HepG2 (cell line): ENCODE results near the gene SLC16A6. TPM values are rescaled to one million over a fixed set of nuclear protein-coding genes. Genes with fewer than 3 reads are reported as not detected.

Experiments
- ATAC-seq: fragments of 200-7000 bp; cut with Tn5 transposase; 3 replicates; pipeline ENCODE4 v1.9.1; 2020; ENCODE audit warnings: mild to moderate bottlenecking, moderate library complexity
- BruUV-seq: library from RNA; stranded (reverse); fragments of 400-500 nt; replicated peaks from 2 replicates; lab custom pipeline; 2021; lab: Mats Ljungman, UMichigan
- CTCF ChIA-PET: fragments of 300-600 bp; formaldehyde crosslinking; extraction: SDS; loops from one replicate; lab custom pipeline; 2021; ENCODE audit warnings: low total read pairs, inconsistent platforms, low intra/inter-chr PET ratio; lab: Yijun Ruan, JAX
- POLR2A ChIA-PET: fragments of 350-600 bp; sonication (Branson Sonifier 250); formaldehyde crosslinking; loops from one replicate; lab custom pipeline; 2020; ENCODE audit warnings: antibody characterized with exemption, inconsistent platforms; lab: Yijun Ruan, JAX
- DNase-seq: peaks from one replicate; pipeline ENCODE4 v3.0.0-alpha.2; 2015; ENCODE audit warnings: low spot score
- FAIRE-seq: peaks from 3 replicates; lab custom pipeline; 2011; peaks lifted over from hg19 to GRCh38; lab: Jason Lieb, UNC
- H2AFZ ChIP-seq: one replicate; pipeline ENCODE4 v1.6.1; 2011; ENCODE audit warnings: low read length, inconsistent platforms
- H3K27ac ChIP-seq: fragments of 300-600 bp; 3 replicates; pipeline ENCODE4 v1.8.0; 2011; ENCODE audit warnings: mixed run types, mild to moderate bottlenecking, mixed read lengths, low read length, inconsistent platforms; ENCODE audit not compliant: insufficient read depth; ENCODE audit errors: extremely low read length
- H3K27me3 ChIP-seq, 2 experiments: fragments of 200-600 bp in 1 of 2; 2 replicates in 1 of 2; 3 replicates in 1 of 2; pipeline versions ENCODE4 v1.6.0 to v1.8.0; 2011; ENCODE audit warnings: low read length in 2 of 2, mild to moderate bottlenecking in 2 of 2, moderate library complexity in 2 of 2, inconsistent platforms in 1 of 2; ENCODE audit not compliant: insufficient read depth in 2 of 2, control insufficient read depth in 1 of 2
- H3K36me3 ChIP-seq, 2 experiments: fragments of 200-600 bp in 1 of 2; replicated peaks in 1 of 2; 2 replicates in 1 of 2; 3 replicates in 1 of 2; pipeline versions ENCODE4 v1.5.1 to v1.8.0; 2011; ENCODE audit warnings: low read length in 2 of 2, inconsistent platforms in 1 of 2; ENCODE audit not compliant: insufficient read depth in 2 of 2, control insufficient read depth in 1 of 2
- H3K4me1 ChIP-seq: 2 replicates; pipeline ENCODE4 v1.5.1; 2012; ENCODE audit warnings: low read length, inconsistent platforms; ENCODE audit not compliant: insufficient read depth
- H3K4me2 ChIP-seq: 2 replicates; pipeline ENCODE4 v1.6.0; 2011; ENCODE audit warnings: low read depth, low read length, inconsistent platforms
- H3K4me3 ChIP-seq, 3 experiments: fragments of 200-600 bp in 1 of 3; sonication (generic), shearing (Covaris generic) in 1 of 3; replicated peaks in 1 of 3; 2 replicates each; pipeline ENCODE4 v1.5.1; 2011 to 2016; ENCODE audit warnings: low read length in 3 of 3, inconsistent platforms in 2 of 3, low read depth in 2 of 3, mild to moderate bottlenecking in 2 of 3, control low read depth in 1 of 3, mixed read lengths in 1 of 3; ENCODE audit not compliant: insufficient read depth in 1 of 3
- H3K79me2 ChIP-seq: one replicate; pipeline ENCODE4 v1.6.1; 2011; ENCODE audit warnings: low read length, inconsistent platforms; ENCODE audit not compliant: insufficient read depth
- H3K9ac ChIP-seq: 2 replicates; pipeline ENCODE4 v1.6.0; 2011; ENCODE audit warnings: mild to moderate bottlenecking, low read depth, low read length, inconsistent platforms; ENCODE audit not compliant: insufficient read depth
- H3K9me3 ChIP-seq: 2 replicates; pipeline ENCODE4 v1.5.1; 2012; ENCODE audit warnings: mild to moderate bottlenecking, low read length
- H4K20me1 ChIP-seq: 2 replicates; pipeline ENCODE4 v1.6.0; 2011; ENCODE audit warnings: inconsistent platforms, mild to moderate bottlenecking, low read length, moderate library complexity; ENCODE audit not compliant: insufficient read depth
- ATF3 ChIP-seq: sonication (generic); formaldehyde crosslinking; IDR thresholded peaks from 2 replicates; pipeline ENCODE4 v1.4.0; 2020; ENCODE audit warnings: missing genetic modification reagents
- CCDC6 ChIP-seq: sonication (generic); formaldehyde crosslinking; IDR thresholded peaks from 2 replicates; pipeline ENCODE4 v1.8.1; 2022; ENCODE audit warnings: mild to moderate bottlenecking, missing genetic modification reagents, moderate library complexity
- GFI1 ChIP-seq: sonication (generic); formaldehyde crosslinking; IDR thresholded peaks from 2 replicates; pipeline ENCODE4 v1.5.0; 2020; ENCODE audit warnings: missing genetic modification reagents, mild to moderate bottlenecking, borderline replicate concordance
- HDAC2 ChIP-seq: sonication (generic); formaldehyde crosslinking; IDR thresholded peaks from 2 replicates; pipeline ENCODE4 v1.4.0; 2020; ENCODE audit warnings: missing genetic modification reagents
- MAZ ChIP-seq, 2 experiments: sonication (generic) in 1 of 2; formaldehyde crosslinking in 1 of 2; IDR thresholded peaks; 2 replicates each; pipeline versions ENCODE4 v1.5.0 to v1.6.1; 2012 to 2020; ENCODE audit warnings: low read depth in 2 of 2, mild to moderate bottlenecking in 2 of 2, borderline replicate concordance in 1 of 2, improper control_type of control experiment in 1 of 2, low read length in 1 of 2, missing genetic modification reagents in 1 of 2, moderate library complexity in 1 of 2
- PRPF4 ChIP-seq: fragments of 200-400 bp; formaldehyde crosslinking; IDR thresholded peaks from 2 replicates; pipeline ENCODE4 v1.6.1; 2016; ENCODE audit warnings: low read length, low read depth; ENCODE audit not compliant: poor library complexity, severe bottlenecking
- TAF15 ChIP-seq: fragments of 200-400 bp; formaldehyde crosslinking; IDR thresholded peaks from one replicate; pipeline ENCODE4 v1.6.1; 2018; ENCODE audit warnings: mild to moderate bottlenecking, low read depth, low read length; ENCODE audit not compliant: poor library complexity, severe bottlenecking
- TBX3 ChIP-seq: fragments of 450-650 bp; IDR thresholded peaks from 2 replicates; pipeline ENCODE4 v1.6.1; 2017; ENCODE audit warnings: antibody characterized with exemption, mild to moderate bottlenecking, inconsistent platforms, borderline replicate concordance
- TFDP2 ChIP-seq: sonication (generic); formaldehyde crosslinking; IDR thresholded peaks from 2 replicates; pipeline ENCODE4 v1.4.0; 2020; ENCODE audit warnings: missing genetic modification reagents
- ZNF772 ChIP-seq: sonication (generic); formaldehyde crosslinking; IDR thresholded peaks from 2 replicates; pipeline ENCODE4 v1.5.0; 2020; ENCODE audit warnings: mild to moderate bottlenecking, missing genetic modification reagents
- WGBS: methylation state at CpG from one replicate; pipeline ENCODE4 v1.1.6; 2017; ENCODE audit warnings: low lambda C conversion rate; 5-methylcytosine and 5-hydroxymethylcytosine counted together
- in situ Hi-C: cut with HindIII; loops from 2 replicates; pipeline ENCODE4 v1.10.0; 2017; ENCODE audit warnings: low pct_unique_long_range_greater_than_20kb; ENCODE audit not compliant: extremely low pct_ligation_motif_present
- intact Hi-C: fragments of 100-400 bp; cut with micrococcal nuclease; formaldehyde crosslinking; loops from one replicate; pipeline ENCODE4 v1.10.0; 2022; ENCODE audit not compliant: unreplicated experiment
- polyA plus RNA-seq, 8 experiments: library from polyadenylated mRNA; depleted of rRNA in 3 of 8; stranded (reverse) in 7 of 8; unstranded in 1 of 8; fragments of >200 nt; fragmentation: Illumina TruSeq in 4 of 8; extraction: Trizol in 4 of 8; gene quantifications; 2 replicates each; pipeline versions ENCODE4 v1.2.1 to v1.2.3, GENCODE V29; 2011 to 2016; ENCODE audit warnings: low read depth in 4 of 8, missing spikeins in 1 of 8, mixed read lengths in 1 of 8; ENCODE audit not compliant: insufficient read depth in 1 of 8
- total RNA-seq, 5 experiments: library from RNA; depleted of rRNA; stranded (reverse); fragments of >200 nt; fragmentation: Illumina TruSeq; extraction: Trizol; gene quantifications; 2 replicates each; pipeline ENCODE4 v1.2.3, GENCODE V29; 2016; ENCODE audit warnings: low read depth in 1 of 5
- TF ChIP-seq, protein P1 (sequence below): sonication (generic); formaldehyde crosslinking; IDR thresholded peaks from 2 replicates; pipeline ENCODE4 v1.5.1; 2020; ENCODE audit warnings: missing genetic modification reagents, mild to moderate bottlenecking, borderline replicate concordance
- TF ChIP-seq, protein P2 (sequence below): sonication (generic); formaldehyde crosslinking; IDR thresholded peaks from 2 replicates; pipeline ENCODE4 v1.4.0; 2020; ENCODE audit warnings: missing genetic modification reagents, mild to moderate bottlenecking, borderline replicate concordance

Gene SLC16A6
- total and polyA plus RNA-seq, 2 of the 13 experiments (the other 11 are each of a cell fraction or from before 2014, with no cell fraction given) = 1.1 to 44.7 TPM

DNA sequence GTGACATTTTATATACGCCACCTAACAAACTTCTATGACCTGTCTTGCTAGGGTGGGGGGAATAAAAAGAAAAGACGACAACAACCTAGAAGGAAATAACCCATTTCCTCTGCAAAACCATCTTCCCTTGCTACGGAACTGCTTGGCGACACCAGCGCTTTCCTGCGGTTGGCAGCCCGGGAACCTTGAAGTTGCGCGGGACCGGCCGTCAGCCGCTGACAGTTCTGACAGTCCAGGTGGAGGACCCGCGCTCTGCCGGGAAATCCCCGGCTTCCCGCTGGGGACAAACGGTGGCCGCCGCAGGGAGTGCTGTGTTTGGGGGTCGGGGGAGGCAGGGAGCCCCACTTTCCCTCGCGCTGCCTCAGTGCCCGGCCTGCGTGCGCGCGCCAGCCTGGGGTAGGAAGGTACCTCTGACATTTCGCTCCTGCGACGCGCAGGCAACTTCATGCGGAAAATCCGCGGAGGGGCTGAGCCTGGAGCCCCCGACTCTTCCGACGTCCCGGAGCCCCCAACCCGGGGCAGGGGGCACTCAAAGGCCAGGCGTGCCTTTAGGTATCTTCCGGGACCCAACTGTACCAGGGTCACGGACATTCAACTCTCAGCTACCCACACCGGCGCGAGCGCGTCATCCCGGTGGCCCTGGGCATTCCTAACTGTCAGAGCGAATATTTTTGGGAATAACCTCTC, 516 bp downstream of the SLC16A6 start:
- ChIA-PET CTCF (no interaction called here), POLR2A (interaction anchor here (0.6 to 3.0 kb wide), 7 partner anchors 23 to 123 kb away, joined by 3 to 30 read pairs (median 5); no protein-coding TSS in a partner anchor)
- in situ Hi-C loops = loop anchor here (5.0 to 25.0 kb wide), 2 partner anchors 87 to 472 kb away; no protein-coding TSS in a partner anchor
- Histone ChIP-seq H4K20me1 (no peaks in the 10 kb centered on the region), H3K79me2 (peaks cover 3% of the 10 kb centered on the region), H3K4me1 (peaks cover 46% of the 10 kb centered on the region), H3K4me3 (peak overlapping the region; percentile 74 to 80 (median 79)), H2AFZ (no peak overlapping the region), H3K9me3 (no peaks in the 10 kb centered on the region), H3K36me3 (no peaks in the 10 kb centered on the region), H3K4me2 (peak overlapping the region; percentile 89), H3K27ac (peak overlapping the region; percentile 72), H3K9ac (peak overlapping the region; percentile 69), H3K27me3 (peaks cover 0 to 3% of the 10 kb centered on the region in 2 experiments; a peak in 1 of 5 replicates)
- no TSS peak for BruUV-seq
- FAIRE-seq (no peak), ATAC-seq (peak; percentile 33), DNase-seq (no peak)
- 3% methylated on average over 26 of the region's 50 CpGs for WGBS
- intact Hi-C loops = no loop called here
- no peak for TF ChIP-seq PRPF4
- TF ChIP-seq ZNF772 = peak; percentile 65; the same call in 1 of the 2 replicates
- no peak for TF ChIP-seq ATF3 (CRISPR knock-in tag)
- no peak for TF ChIP-seq CCDC6 (CRISPR knock-in tag)
- TF ChIP-seq, protein P1, sequence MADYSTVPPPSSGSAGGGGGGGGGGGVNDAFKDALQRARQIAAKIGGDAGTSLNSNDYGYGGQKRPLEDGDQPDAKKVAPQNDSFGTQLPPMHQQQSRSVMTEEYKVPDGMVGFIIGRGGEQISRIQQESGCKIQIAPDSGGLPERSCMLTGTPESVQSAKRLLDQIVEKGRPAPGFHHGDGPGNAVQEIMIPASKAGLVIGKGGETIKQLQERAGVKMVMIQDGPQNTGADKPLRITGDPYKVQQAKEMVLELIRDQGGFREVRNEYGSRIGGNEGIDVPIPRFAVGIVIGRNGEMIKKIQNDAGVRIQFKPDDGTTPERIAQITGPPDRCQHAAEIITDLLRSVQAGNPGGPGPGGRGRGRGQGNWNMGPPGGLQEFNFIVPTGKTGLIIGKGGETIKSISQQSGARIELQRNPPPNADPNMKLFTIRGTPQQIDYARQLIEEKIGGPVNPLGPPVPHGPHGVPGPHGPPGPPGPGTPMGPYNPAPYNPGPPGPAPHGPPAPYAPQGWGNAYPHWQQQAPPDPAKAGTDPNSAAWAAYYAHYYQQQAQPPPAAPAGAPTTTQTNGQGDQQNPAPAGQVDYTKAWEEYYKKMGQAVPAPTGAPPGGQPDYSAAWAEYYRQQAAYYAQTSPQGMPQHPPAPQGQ (CRISPR knock-in tag) = no peak
- TF ChIP-seq TAF15 = no peak
- TF ChIP-seq MAZ (IDR thresholded peaks at IDR 0.05; ENCODE audit: borderline replicate concordance, low read depth, low read length) = no peak
- TF ChIP-seq MAZ (CRISPR knock-in tag; IDR thresholded peaks at IDR 0.05; ENCODE audit: low read depth) = peak; percentile 72
- TF ChIP-seq HDAC2 (CRISPR knock-in tag) = 0 out of 2 replicates have a peak, but pooled peaks have one; percentile 29
- TF ChIP-seq, protein P2, sequence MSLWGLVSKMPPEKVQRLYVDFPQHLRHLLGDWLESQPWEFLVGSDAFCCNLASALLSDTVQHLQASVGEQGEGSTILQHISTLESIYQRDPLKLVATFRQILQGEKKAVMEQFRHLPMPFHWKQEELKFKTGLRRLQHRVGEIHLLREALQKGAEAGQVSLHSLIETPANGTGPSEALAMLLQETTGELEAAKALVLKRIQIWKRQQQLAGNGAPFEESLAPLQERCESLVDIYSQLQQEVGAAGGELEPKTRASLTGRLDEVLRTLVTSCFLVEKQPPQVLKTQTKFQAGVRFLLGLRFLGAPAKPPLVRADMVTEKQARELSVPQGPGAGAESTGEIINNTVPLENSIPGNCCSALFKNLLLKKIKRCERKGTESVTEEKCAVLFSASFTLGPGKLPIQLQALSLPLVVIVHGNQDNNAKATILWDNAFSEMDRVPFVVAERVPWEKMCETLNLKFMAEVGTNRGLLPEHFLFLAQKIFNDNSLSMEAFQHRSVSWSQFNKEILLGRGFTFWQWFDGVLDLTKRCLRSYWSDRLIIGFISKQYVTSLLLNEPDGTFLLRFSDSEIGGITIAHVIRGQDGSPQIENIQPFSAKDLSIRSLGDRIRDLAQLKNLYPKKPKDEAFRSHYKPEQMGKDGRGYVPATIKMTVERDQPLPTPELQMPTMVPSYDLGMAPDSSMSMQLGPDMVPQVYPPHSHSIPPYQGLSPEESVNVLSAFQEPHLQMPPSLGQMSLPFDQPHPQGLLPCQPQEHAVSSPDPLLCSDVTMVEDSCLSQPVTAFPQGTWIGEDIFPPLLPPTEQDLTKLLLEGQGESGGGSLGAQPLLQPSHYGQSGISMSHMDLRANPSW (CRISPR knock-in tag) = 0 out of 2 replicates have a peak, but pooled peaks have one; percentile 49
- TF ChIP-seq GFI1 (CRISPR knock-in tag) = no peak; the same call in 1 of the 2 replicates
- TF ChIP-seq TFDP2 = peak; percentile 68
- TF ChIP-seq TBX3 = no peak
